ENCODE results near the gene NEIL1. TPM values are rescaled to one million over a fixed set of nuclear protein-coding genes. Genes with fewer than 3 reads are reported as not detected.

NEIL1 gene
- total and polyA plus RNA-seq, 2 donors (not counting 1 experiment from before 2014, with no cell fraction given), result 0.68 to 6.3 TPM

GRCh38 chr15:75360856-75361255 is 14.0 kb downstream of the NEIL1 start:
- H3K4me2 ChIP-seq (ENCODE audit: extremely low read depth, insufficient read depth, low read length), result no peak overlapping the region
- H3K27me3 ChIP-seq (ENCODE audit: control insufficient read depth, insufficient read depth, low read length), result no peaks in the 10 kb centered on the region
- no peaks in the 10 kb centered on the region for H3K79me2 ChIP-seq (ENCODE audit: control insufficient read depth, insufficient read depth, low read length)
- TF ChIP-seq, protein P1, sequence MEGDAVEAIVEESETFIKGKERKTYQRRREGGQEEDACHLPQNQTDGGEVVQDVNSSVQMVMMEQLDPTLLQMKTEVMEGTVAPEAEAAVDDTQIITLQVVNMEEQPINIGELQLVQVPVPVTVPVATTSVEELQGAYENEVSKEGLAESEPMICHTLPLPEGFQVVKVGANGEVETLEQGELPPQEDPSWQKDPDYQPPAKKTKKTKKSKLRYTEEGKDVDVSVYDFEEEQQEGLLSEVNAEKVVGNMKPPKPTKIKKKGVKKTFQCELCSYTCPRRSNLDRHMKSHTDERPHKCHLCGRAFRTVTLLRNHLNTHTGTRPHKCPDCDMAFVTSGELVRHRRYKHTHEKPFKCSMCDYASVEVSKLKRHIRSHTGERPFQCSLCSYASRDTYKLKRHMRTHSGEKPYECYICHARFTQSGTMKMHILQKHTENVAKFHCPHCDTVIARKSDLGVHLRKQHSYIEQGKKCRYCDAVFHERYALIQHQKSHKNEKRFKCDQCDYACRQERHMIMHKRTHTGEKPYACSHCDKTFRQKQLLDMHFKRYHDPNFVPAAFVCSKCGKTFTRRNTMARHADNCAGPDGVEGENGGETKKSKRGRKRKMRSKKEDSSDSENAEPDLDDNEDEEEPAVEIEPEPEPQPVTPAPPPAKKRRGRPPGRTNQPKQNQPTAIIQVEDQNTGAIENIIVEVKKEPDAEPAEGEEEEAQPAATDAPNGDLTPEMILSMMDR (conservative IDR thresholded peaks at IDR 0.05 in 1 of 2, IDR thresholded peaks at IDR 0.05 in 1 of 2; ENCODE audit: low read depth in 1 of 2, low read length in 2 of 2), result no peak
- no peak for TF ChIP-seq EZH2 (IDR thresholded peaks at IDR 0.05; ENCODE audit: low read length, missing control alignments)
- no peak for DNase-seq (ENCODE audit: low read depth in 2 of 2)
- H3K9ac ChIP-seq (ENCODE audit: insufficient read depth, low read length), result no peak overlapping the region
- H3K9me3 ChIP-seq (ENCODE audit: control insufficient read depth, insufficient read depth, low read depth, low read length), result no peaks in the 10 kb centered on the region
- no peaks in the 10 kb centered on the region for H3K4me1 ChIP-seq (ENCODE audit: control insufficient read depth, extremely low read depth, insufficient read depth, low read length)
- H4K20me1 ChIP-seq (ENCODE audit: control insufficient read depth, extremely low read depth, insufficient read depth, low read length), result no peaks in the 10 kb centered on the region
- no peak overlapping the region for H3K27ac ChIP-seq (ENCODE audit: insufficient read depth, low read length)
- H3K36me3 ChIP-seq (ENCODE audit: control insufficient read depth, insufficient read depth, low read length), result peaks cover 32% of the 10 kb centered on the region
- no peak overlapping the region for H2AFZ ChIP-seq (ENCODE audit: low read length)
- no peak overlapping the region for H3K4me3 ChIP-seq (replicated peaks in 1 of 4; ENCODE audit: control extremely low read depth in 1 of 4, insufficient read depth in 1 of 4, low read depth in 3 of 4, low read length in 4 of 4)

- DNase-seq (ENCODE audit: low read depth in 2 of 2), result no peak
- Histone ChIP-seq H3K27me3 (ENCODE audit: control insufficient read depth, insufficient read depth, low read length) (no peaks in the 10 kb centered on the region), H2AFZ (ENCODE audit: low read length) (no peak overlapping the region), H3K9ac (ENCODE audit: insufficient read depth, low read length) (no peak overlapping the region), H3K27ac (ENCODE audit: insufficient read depth, low read length) (no peak overlapping the region), H3K9me3 (ENCODE audit: control insufficient read depth, insufficient read depth, low read depth, low read length) (no peaks in the 10 kb centered on the region), H3K4me3 (replicated peaks in 1 of 4; ENCODE audit: control extremely low read depth in 1 of 4, insufficient read depth in 1 of 4, low read depth in 3 of 4, low read length in 4 of 4) (no peak overlapping the region), H3K4me2 (ENCODE audit: extremely low read depth, insufficient read depth, low read length) (no peak overlapping the region), H4K20me1 (ENCODE audit: control insufficient read depth, extremely low read depth, insufficient read depth, low read length) (no peaks in the 10 kb centered on the region), H3K36me3 (ENCODE audit: control insufficient read depth, insufficient read depth, low read length) (peaks cover 33% of the 10 kb centered on the region), H3K79me2 (ENCODE audit: control insufficient read depth, insufficient read depth, low read length) (no peaks in the 10 kb centered on the region), H3K4me1 (ENCODE audit: control insufficient read depth, extremely low read depth, insufficient read depth, low read length) (no peaks in the 10 kb centered on the region)
- no peak for TF ChIP-seq EZH2 (IDR thresholded peaks at IDR 0.05; ENCODE audit: low read length, missing control alignments)
- TF ChIP-seq, protein P1 (conservative IDR thresholded peaks at IDR 0.05 in 1 of 2, IDR thresholded peaks at IDR 0.05 in 1 of 2; ENCODE audit: low read depth in 1 of 2, low read length in 2 of 2), result no peak
Measured at GRCh38 chr15:75361361-75361988, 14.6 kb downstream of the NEIL1 start.

- Histone ChIP-seq H4K20me1 (ENCODE audit: control insufficient read depth, extremely low read depth, insufficient read depth, low read length) (no peaks in the 10 kb centered on the region), H3K4me2 (ENCODE audit: extremely low read depth, insufficient read depth, low read length) (no peak overlapping the region), H3K27ac (ENCODE audit: insufficient read depth, low read length) (no peak overlapping the region), H3K36me3 (ENCODE audit: control insufficient read depth, insufficient read depth, low read length) (peaks cover 36% of the 10 kb centered on the region), H3K4me1 (ENCODE audit: control insufficient read depth, extremely low read depth, insufficient read depth, low read length) (no peaks in the 10 kb centered on the region), H3K4me3 (replicated peaks in 1 of 4; ENCODE audit: control extremely low read depth in 1 of 4, insufficient read depth in 1 of 4, low read depth in 3 of 4, low read length in 4 of 4) (no peak overlapping the region), H3K27me3 (ENCODE audit: control insufficient read depth, insufficient read depth, low read length) (no peaks in the 10 kb centered on the region), H2AFZ (ENCODE audit: low read length) (no peak overlapping the region), H3K9ac (ENCODE audit: insufficient read depth, low read length) (no peak overlapping the region), H3K79me2 (ENCODE audit: control insufficient read depth, insufficient read depth, low read length) (peaks cover 1% of the 10 kb centered on the region), H3K9me3 (ENCODE audit: control insufficient read depth, insufficient read depth, low read depth, low read length) (no peaks in the 10 kb centered on the region)
- DNase-seq (ENCODE audit: low read depth in 2 of 2), result no peak
- no peak for TF ChIP-seq EZH2 (IDR thresholded peaks at IDR 0.05; ENCODE audit: low read length, missing control alignments)
- TF ChIP-seq, protein P1 (conservative IDR thresholded peaks at IDR 0.05 in 1 of 2, IDR thresholded peaks at IDR 0.05 in 1 of 2; ENCODE audit: low read depth in 1 of 2, low read length in 2 of 2), result no peak
Measured at GRCh38 chr15:75361989-75362641, 15.3 kb downstream of the NEIL1 start.

Measured in fibroblast of lung (primary cell).